Measurements from ENCODE around the gene DRD4. TPM values are rescaled to one million over a fixed set of nuclear protein-coding genes. Genes with fewer than 3 reads are reported as not detected.

DRD4 gene
- 0.10 to 0.45 TPM (median 0.22 TPM) in 5 replicates for total RNA-seq (2022; extraction: Qiagen RNA extraction; ENCODE audit: low read depth)

GRCh38 chr11:636511-637332, at the start of gene DRD4:
Gene DRD4 (plus strand): TSS chr11:637269. CDS start chr11:637305, 36 bp downstream.

GRCh38 chr11:615504-616319, 21.4 kb upstream of the DRD4 start, which contains the start of gene IRF7:
Gene IRF7 (minus strand): TSS chr11:615950. CDS start chr11:615364, 586 bp downstream.

GRCh38 chr11:624705-625635, 12.1 kb upstream of the DRD4 start, which contains the start of gene CDHR5:
Gene CDHR5 (minus strand): TSS chr11:624955. CDS start chr11:624902, 53 bp downstream.

DNA sequence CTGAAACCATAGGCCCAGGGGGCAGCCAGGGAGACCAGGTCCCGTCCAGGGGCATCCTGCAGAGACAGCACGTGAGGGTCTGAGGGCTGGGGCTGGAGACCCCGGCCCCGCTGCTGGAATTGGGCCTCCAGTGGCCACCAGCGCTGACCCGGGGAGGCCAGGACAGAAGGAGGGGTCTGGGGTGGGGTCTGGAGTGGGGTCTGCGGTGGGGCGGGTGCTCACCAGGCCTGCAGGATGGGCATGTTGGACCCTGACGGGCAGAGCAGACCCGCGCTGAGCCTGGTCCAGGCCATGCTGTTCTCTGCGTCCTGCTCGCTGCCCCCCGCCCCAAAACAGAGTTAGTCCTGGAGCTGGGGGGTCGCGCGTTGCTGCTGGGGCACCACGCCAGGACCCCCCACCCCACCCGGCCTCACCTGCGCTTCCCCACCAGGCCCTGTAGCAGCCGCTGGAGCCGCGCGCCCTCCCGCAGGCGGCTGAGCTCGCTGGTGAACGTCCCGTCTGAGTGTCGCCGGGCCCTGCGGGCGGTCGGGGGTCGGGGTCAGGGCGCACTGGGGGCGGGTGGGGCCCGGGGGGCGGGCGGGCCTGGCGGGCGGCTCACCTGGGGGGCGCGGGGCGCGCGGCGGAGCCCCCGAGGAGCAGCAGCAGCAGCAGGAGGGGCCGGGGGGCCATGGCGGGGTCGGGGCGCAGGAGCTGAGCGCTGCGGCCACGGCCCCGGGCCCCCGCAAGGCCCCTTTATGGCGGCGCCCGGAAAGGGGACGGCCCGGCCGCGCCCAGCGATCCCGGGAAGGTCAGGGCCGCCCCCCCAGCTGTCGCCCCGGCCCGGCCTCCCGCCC, 10.4 kb upstream of the DRD4 start, which contains the start of gene SCT:
Gene SCT (minus strand): TSS at position 707 of the 833 bp plus-strand sequence. CDS start 38 bp downstream, at position 669.

Other genes with a start within 250 kb of the DRD4 start
- 26.4 to 39.8 TPM (median 36.5 TPM) in 5 replicates for gene PKP3, start 243.1 kb upstream of the DRD4 start, total RNA-seq (2022; extraction: Qiagen RNA extraction; ENCODE audit: low read depth)
- gene SIGIRR, start 222.3 kb upstream of the DRD4 start, total RNA-seq (2022; extraction: Qiagen RNA extraction; ENCODE audit: low read depth) = 59.9 to 95.2 TPM (median 84.4 TPM) in 5 replicates
- gene ANO9, start 195.3 kb upstream of the DRD4 start, total RNA-seq (2022; extraction: Qiagen RNA extraction; ENCODE audit: low read depth) = 0.61 to 1.6 TPM (median 1.2 TPM) in 5 replicates
- 31.4 to 49.0 TPM (median 44.3 TPM) in 5 replicates for gene PTDSS2, start 187.0 kb upstream of the DRD4 start, total RNA-seq (2022; extraction: Qiagen RNA extraction; ENCODE audit: low read depth)
- 119 to 170 TPM (median 165 TPM) in 5 replicates for gene RNH1, start 130.0 kb upstream of the DRD4 start, total RNA-seq (2022; extraction: Qiagen RNA extraction; ENCODE audit: low read depth)
- gene HRAS, start 101.7 kb upstream of the DRD4 start, total RNA-seq (2022; extraction: Qiagen RNA extraction; ENCODE audit: low read depth) = 93.4 to 148 TPM (median 142 TPM) in 5 replicates
- gene LRRC56, start 99.7 kb upstream of the DRD4 start, total RNA-seq (2022; extraction: Qiagen RNA extraction; ENCODE audit: low read depth) = 0.45 to 0.96 TPM (median 0.67 TPM) in 5 replicates
- 1.5 to 2.9 TPM (median 2.8 TPM) in 5 replicates for gene LMNTD2, start 76.5 kb upstream of the DRD4 start, total RNA-seq (2022; extraction: Qiagen RNA extraction; ENCODE audit: low read depth)
- 28.9 to 39.7 TPM (median 35.6 TPM) in 5 replicates for gene RASSF7, start 76.3 kb upstream of the DRD4 start, total RNA-seq (2022; extraction: Qiagen RNA extraction; ENCODE audit: low read depth)
- gene PHRF1, start 60.8 kb upstream of the DRD4 start, total RNA-seq (2022; extraction: Qiagen RNA extraction; ENCODE audit: low read depth) = 25.5 to 37.0 TPM (median 33.9 TPM) in 5 replicates
- 4.0 to 8.0 TPM (median 6.0 TPM) in 5 replicates for gene IRF7, start 21.3 kb upstream of the DRD4 start, total RNA-seq (2022; extraction: Qiagen RNA extraction; ENCODE audit: low read depth)
- gene CDHR5, start 12.3 kb upstream of the DRD4 start, total RNA-seq (2022; extraction: Qiagen RNA extraction; ENCODE audit: low read depth) = 0.05 to 0.14 TPM in 2 of 5 replicates, not detected in the others
- gene SCT, start 10.1 kb upstream of the DRD4 start, total RNA-seq (2022; extraction: Qiagen RNA extraction; ENCODE audit: low read depth) = not detected in 5 replicates
- 26.8 to 38.2 TPM (median 36.6 TPM) in 5 replicates for gene DEAF1, start 58.0 kb downstream of the DRD4 start, total RNA-seq (2022; extraction: Qiagen RNA extraction; ENCODE audit: low read depth)
- 9.1 to 10.8 TPM (median 10.0 TPM) in 5 replicates for gene TMEM80, start 58.5 kb downstream of the DRD4 start, total RNA-seq (2022; extraction: Qiagen RNA extraction; ENCODE audit: low read depth)
- 72.5 to 125 TPM (median 110 TPM) in 5 replicates for gene EPS8L2, start 69.0 kb downstream of the DRD4 start, total RNA-seq (2022; extraction: Qiagen RNA extraction; ENCODE audit: low read depth)
- 399 to 462 TPM (median 422 TPM) in 5 replicates for gene TALDO1, start 110.2 kb downstream of the DRD4 start, total RNA-seq (2022; extraction: Qiagen RNA extraction; ENCODE audit: low read depth)
- 33.0 to 49.6 TPM (median 38.2 TPM) in 5 replicates for gene GATD1, start 140.2 kb downstream of the DRD4 start, total RNA-seq (2022; extraction: Qiagen RNA extraction; ENCODE audit: low read depth)
- 1.4 to 2.0 TPM (median 1.6 TPM) in 5 replicates for gene CEND1, start 152.8 kb downstream of the DRD4 start, total RNA-seq (2022; extraction: Qiagen RNA extraction; ENCODE audit: low read depth)
- 21.4 to 38.1 TPM (median 34.1 TPM) in 5 replicates for gene SLC25A22, start 161.0 kb downstream of the DRD4 start, total RNA-seq (2022; extraction: Qiagen RNA extraction; ENCODE audit: low read depth)
- gene PIDD1, start 168.0 kb downstream of the DRD4 start, total RNA-seq (2022; extraction: Qiagen RNA extraction; ENCODE audit: low read depth) = 8.1 to 16.3 TPM (median 13.1 TPM) in 5 replicates
- 1,693 to 2,940 TPM (median 2,495 TPM) in 5 replicates for gene RPLP2, start 172.7 kb downstream of the DRD4 start, total RNA-seq (2022; extraction: Qiagen RNA extraction; ENCODE audit: low read depth)
- gene PNPLA2, start 181.6 kb downstream of the DRD4 start, total RNA-seq (2022; extraction: Qiagen RNA extraction; ENCODE audit: low read depth) = 35.3 to 59.0 TPM (median 53.7 TPM) in 5 replicates
- gene CRACR2B, start 190.7 kb downstream of the DRD4 start, total RNA-seq (2022; extraction: Qiagen RNA extraction; ENCODE audit: low read depth) = 3.0 to 6.5 TPM (median 4.8 TPM) in 5 replicates
- gene CD151, start 195.7 kb downstream of the DRD4 start, total RNA-seq (2022; extraction: Qiagen RNA extraction; ENCODE audit: low read depth) = 723 to 833 TPM (median 723 TPM) in 5 replicates
- gene POLR2L, start 205.3 kb downstream of the DRD4 start, total RNA-seq (2022; extraction: Qiagen RNA extraction; ENCODE audit: low read depth) = 556 to 746 TPM (median 619 TPM) in 5 replicates
- gene TSPAN4, start 205.6 kb downstream of the DRD4 start, total RNA-seq (2022; extraction: Qiagen RNA extraction; ENCODE audit: low read depth) = 107 to 186 TPM (median 164 TPM) in 5 replicates